Omental fat pad (tissue), 4 donors: ENCODE measurements around the gene COX6A1. TPM values are rescaled to one million over a fixed set of nuclear protein-coding genes. Genes with fewer than 3 reads are reported as not detected.

Source experiments
- ATAC-seq: fragments of 150-250 bp; one replicate; pipeline ENCODE4 v1.9.1; 2016; ENCODE audit warnings: mild to moderate bottlenecking, moderate library complexity; ENCODE audit not compliant: low FRiP score
- DNase-seq: peaks from one replicate; pipeline ENCODE4 v3.0.0-alpha.2; 2019; ENCODE audit warnings: low spot score
- total RNA-seq, 4 donors: library from RNA; depleted of rRNA; stranded (reverse); fragments of >200 nt; gene quantifications; one replicate each; pipeline ENCODE4 v1.1.0, GENCODE V29; 2016
- TF ChIP-seq, protein P1 (sequence below), 3 donors: fragments of 450-650 bp; IDR thresholded peaks; one replicate each; pipeline ENCODE4 v1.5.1; 2016 to 2017; ENCODE audit warnings: antibody characterized with exemption in 3 of 3, mild to moderate bottlenecking in 3 of 3, moderate library complexity in 2 of 3

Gene COX6A1
- total RNA-seq, 4 donors from 2014 or later, result 374 to 751 (median 529) TPM

DNA sequence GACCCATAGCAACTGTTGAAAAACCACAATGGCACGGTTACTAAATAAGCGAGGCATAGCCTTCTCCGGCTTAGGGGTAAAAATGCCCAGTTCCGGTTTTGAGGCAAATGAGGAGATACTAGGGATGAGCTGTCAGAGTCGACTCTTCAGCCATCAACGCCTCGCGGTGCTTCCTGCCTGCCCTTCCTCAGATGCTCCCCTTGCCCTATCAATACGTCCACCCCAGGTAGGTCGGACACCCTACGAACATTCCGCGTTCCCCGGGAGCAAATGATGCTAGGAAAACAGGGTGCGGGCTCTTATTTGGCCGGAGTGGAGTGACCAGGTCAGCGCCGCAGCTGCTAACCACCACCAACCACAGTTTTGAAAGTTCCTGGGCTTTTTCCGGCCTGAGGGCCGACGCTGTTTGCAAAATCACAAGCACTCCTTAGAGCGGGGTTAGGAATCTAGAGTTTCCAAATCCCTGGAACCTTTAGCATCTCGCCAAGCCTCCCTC lies 30.5 kb downstream of the COX6A1 start:
- DNase-seq (peak; percentile 29), ATAC-seq (peak; percentile 27)
- TF ChIP-seq, protein P1, sequence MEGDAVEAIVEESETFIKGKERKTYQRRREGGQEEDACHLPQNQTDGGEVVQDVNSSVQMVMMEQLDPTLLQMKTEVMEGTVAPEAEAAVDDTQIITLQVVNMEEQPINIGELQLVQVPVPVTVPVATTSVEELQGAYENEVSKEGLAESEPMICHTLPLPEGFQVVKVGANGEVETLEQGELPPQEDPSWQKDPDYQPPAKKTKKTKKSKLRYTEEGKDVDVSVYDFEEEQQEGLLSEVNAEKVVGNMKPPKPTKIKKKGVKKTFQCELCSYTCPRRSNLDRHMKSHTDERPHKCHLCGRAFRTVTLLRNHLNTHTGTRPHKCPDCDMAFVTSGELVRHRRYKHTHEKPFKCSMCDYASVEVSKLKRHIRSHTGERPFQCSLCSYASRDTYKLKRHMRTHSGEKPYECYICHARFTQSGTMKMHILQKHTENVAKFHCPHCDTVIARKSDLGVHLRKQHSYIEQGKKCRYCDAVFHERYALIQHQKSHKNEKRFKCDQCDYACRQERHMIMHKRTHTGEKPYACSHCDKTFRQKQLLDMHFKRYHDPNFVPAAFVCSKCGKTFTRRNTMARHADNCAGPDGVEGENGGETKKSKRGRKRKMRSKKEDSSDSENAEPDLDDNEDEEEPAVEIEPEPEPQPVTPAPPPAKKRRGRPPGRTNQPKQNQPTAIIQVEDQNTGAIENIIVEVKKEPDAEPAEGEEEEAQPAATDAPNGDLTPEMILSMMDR (IDR thresholded peaks at IDR 0.05), result no peak

- peak; percentile 30 for ATAC-seq
- peak; percentile 25 for DNase-seq
- TF ChIP-seq, protein P1 (IDR thresholded peaks at IDR 0.05), result no peak
These were observed 31.0 kb downstream of the COX6A1 start for GRCh38 chr12:120468821-120469449.

DNA sequence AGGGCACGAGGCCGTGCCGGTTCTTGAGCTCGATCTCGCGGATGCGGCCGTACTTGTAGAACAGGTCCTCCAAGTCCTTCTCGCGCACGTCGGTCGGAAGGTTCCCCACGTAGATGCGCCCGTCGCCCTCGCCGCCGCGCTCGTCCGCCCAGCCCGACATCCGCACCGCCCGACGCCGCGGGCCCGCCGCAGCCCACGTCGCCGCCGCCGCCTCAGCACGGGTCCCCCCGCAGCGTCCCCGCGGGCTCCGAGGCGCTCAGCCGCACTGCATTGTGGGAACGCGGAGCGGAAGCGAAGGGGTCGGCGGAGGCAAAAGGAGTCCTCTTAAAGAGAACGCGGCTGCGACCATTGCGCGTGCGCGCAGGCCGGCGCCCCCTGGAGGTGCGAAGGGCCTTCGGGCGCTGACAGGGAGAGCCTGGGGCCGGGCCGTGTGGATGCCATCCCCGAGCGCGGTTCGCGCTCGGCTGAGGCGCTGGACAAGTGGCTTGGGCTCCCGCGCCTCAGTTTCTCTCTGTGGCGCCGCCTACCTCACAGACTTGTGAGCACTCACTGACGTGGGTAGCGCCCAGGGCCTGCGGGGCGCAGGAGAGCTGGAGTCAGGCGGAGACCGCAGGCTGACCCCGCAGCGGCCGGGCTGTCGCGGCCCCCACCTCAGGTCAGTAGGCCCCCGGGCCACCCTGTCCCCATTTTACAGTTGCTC lies 31.7 kb downstream of the COX6A1 start, which contains the start of gene SRSF9:
Gene SRSF9, minus strand, starts transcription at position 299 of the 700 bp plus-strand sequence. Its CDS starts 139 bp downstream, at position 160.
- TF ChIP-seq, protein P1 (IDR thresholded peaks at IDR 0.05), result peak in 2 of 3 donors; percentile 72 to 83
- DNase-seq (peak; percentile 84), ATAC-seq (peak; percentile 97)

GRCh38 chr12:120470150-120470784 lies 32.4 kb downstream of the COX6A1 start:
- TF ChIP-seq, protein P1 (IDR thresholded peaks at IDR 0.05), result no peak
- no peak for ATAC-seq

GRCh38 chr12:120472521-120472920 lies 34.6 kb downstream of the COX6A1 start:
- ATAC-seq (no peak), DNase-seq (no peak)
- TF ChIP-seq, protein P1 (IDR thresholded peaks at IDR 0.05), result no peak

More at GRCh38 chr12:120470150-120470784, 32.4 kb downstream of the COX6A1 start:
- DNase-seq, result no peak

DNA sequence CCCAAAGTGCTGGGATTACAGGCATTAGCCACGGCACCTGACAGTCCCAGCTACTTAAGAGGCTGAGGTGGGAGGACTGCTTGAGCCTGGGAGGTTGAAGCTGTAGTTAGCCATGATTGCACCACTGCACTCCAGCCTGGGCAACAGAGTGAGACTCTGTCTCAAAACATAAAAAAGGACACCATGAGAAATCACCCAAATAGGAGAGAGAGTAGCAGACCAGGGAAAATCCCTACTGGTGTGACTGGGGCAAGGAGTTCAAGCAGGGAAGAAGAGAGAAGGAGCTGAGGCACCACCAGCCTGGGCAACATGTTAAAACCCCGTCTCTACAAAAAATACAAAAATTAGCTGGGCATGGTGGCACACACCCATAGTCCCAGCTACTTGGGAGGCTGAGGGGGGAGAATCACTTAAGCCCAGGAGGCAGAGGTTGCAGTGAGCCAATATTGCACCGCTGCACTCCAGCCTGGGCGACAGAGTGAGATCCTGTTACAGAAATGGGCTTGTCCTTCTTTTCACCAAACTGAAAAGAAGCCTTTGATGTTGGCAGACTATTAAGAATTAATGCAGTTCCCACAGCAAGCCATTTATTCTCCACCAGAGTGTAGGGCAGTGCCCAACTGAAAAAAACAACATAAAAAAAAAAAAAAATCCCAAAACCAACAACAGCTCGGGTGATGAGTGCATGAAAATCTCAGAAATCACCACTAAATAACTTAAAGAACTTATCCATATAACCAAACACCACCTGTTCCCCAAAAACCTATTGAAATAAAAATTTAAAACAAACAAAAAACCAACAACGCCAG lies 36.1 kb downstream of the COX6A1 start:
- ATAC-seq (no peak), DNase-seq (no peak)
- TF ChIP-seq, protein P1 (IDR thresholded peaks at IDR 0.05), result no peak
